Non-pigmented ciliary epithelial cell (primary cell): ENCODE results near the gene VWCE.
"Not testable (repeated sequence)": the region's sequence is repeated elsewhere in the genome, so short reads cannot be mapped to it uniquely, and the experiment has no call there.

Experiments
- DNase-seq: peaks from one replicate; pipeline ENCODE4 v3.0.0-alpha.2; 2010; ENCODE audit warnings: low read depth

Gene VWCE

DNA sequence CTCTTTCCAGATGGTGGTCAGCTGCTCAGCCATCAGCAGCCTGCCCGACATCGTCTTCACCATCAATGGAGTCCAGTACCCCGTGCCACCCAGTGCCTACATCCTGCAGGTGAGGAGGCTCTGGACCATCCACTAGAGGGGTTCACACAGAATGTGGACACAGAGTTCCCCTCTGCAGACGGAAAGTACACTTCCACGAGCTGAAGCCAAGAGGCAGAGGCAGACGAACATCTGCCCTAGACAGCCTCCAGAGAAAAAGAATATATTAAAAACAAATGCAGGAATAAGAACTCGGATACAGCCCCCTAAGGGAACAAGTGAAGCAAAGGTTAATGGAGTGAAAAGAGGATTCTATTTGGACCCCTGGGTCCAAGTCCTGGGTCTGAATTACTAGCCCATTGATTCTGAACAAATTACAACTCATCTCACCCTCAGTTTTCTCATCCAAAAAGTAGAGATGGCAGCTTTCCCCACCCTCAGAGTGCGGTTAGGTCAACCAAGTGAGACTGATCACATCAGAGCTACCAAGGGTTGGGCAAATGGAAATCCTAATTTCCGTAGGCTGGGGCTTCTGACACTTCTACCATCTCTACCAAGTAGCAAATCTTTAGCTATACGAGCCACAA is 83.7 kb downstream of the VWCE start:
- not testable (repeated sequence) for DNase-seq

DNA sequence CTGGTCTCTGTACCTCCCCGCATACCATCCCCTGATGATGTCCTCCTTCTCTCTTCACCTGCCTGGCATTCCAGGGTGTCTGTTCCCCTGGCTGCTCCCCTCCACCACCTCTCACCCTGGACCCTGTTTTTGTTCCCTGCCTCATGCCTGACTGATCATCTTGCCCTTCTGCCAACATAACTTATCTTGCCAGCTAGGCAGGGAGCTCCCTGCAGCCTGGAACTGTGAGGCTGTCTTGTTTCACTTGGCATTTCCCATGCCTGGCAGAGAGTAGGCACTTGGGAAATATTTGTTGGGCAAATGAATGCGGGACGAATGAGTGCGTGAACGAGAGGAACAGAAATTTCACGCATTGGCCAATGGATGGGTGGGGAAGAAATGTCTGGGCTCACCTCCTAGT is 84.5 kb downstream of the VWCE start:
- not testable (repeated sequence) for DNase-seq
